ENCODE measurements around the gene RYR2.

Gene RYR2

GRCh38 chr1:237737448-237737847 is 695.5 kb downstream of the RYR2 start:
- no peak for FAIRE-seq
- TF ChIP-seq TAF1 (IDR thresholded peaks at IDR 0.05; ENCODE audit: borderline replicate concordance, low read depth, low read length) (no peak), POLR2A (IDR thresholded peaks at IDR 0.05; ENCODE audit: low read depth, low read length) (no peak), POLR2AphosphoS5 (IDR thresholded peaks at IDR 0.05; ENCODE audit: low read depth, low read length) (no peak)

GRCh38 chr1:237737938-237738610 is 696.1 kb downstream of the RYR2 start:
- FAIRE-seq (no peak), DNase-seq (ENCODE audit: insufficient read length) (no peak)
- TF ChIP-seq POLR2AphosphoS5 (IDR thresholded peaks at IDR 0.05; ENCODE audit: low read depth, low read length) (no peak), POLR2A (IDR thresholded peaks at IDR 0.05; ENCODE audit: low read depth, low read length) (no peak), TAF1 (IDR thresholded peaks at IDR 0.05; ENCODE audit: borderline replicate concordance, low read depth, low read length) (no peak)

More at GRCh38 chr1:237737448-237737847, 695.5 kb downstream of the RYR2 start:
- DNase-seq (ENCODE audit: insufficient read length): no peak

DNA sequence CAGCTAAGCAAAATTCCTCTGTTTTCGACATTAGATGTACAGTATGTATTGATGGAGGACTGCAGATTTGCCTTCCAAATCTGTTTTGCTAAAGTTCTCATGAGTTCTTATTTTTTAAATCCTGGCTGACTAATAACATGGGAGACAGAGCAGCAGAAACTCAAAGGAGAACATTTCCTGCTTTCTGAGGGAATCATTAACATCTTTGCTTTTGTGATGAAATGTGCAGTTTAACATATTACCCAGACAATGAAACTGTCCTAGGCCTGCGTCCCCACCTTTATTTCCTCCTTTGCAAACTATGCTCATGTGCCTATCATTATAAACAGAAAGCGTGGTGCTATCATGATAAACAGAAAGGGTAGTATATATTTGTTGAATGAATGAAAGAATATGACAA is 698.9 kb downstream of the RYR2 start:
- no peak for TF ChIP-seq TAF1 (IDR thresholded peaks at IDR 0.05; ENCODE audit: borderline replicate concordance, low read depth, low read length)
- no peak for TF ChIP-seq POLR2A (IDR thresholded peaks at IDR 0.05; ENCODE audit: low read depth, low read length)
- TF ChIP-seq POLR2AphosphoS5 (IDR thresholded peaks at IDR 0.05; ENCODE audit: low read depth, low read length): no peak
- FAIRE-seq: no peak
- no peak for DNase-seq (ENCODE audit: insufficient read length)

- no peak for TF ChIP-seq TAF1 (IDR thresholded peaks at IDR 0.05; ENCODE audit: borderline replicate concordance, low read depth, low read length)
- TF ChIP-seq POLR2A (IDR thresholded peaks at IDR 0.05; ENCODE audit: low read depth, low read length): no peak
- TF ChIP-seq POLR2AphosphoS5 (IDR thresholded peaks at IDR 0.05; ENCODE audit: low read depth, low read length): no peak
- DNase-seq (ENCODE audit: insufficient read length) (no peak), FAIRE-seq (no peak)
Observed at GRCh38 chr1:237745545-237745944, 703.6 kb downstream of the RYR2 start.

DNA sequence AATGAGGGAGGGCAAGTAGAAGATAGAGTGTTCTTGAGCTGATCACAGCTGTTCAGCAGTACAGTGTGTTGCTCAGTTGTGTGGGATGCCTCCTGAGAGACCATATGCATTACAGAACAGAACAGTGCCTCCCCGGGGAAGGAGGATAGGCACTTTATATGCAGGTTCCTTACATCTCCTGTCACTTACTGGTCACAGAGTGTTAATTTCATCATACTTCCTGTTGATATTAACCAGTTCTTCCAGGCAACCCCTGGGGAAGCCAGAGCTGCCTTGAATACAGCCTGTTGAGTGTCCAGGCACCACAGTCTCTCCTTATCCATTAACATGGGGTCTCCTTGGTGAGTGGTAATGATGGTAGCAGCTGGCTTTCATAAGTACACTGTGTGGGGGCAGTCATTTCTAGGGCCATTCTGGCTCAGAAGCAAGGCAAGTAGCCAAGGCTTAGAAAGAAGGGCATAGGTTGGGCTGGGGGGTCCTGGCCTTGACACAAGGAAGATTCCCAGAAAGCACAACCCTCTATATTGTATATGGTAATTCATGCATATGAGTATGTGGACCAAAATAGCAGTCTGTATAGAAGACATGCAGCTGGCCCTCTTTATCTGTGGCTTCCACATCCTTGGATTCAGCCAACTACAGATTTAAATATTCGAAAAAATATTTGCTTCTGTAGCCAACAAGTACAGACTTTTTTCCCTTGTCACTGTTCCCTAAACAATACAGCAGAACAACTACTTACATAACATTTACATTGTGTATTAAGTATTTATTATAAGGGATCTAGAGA is 706.4 kb downstream of the RYR2 start:
- DNase-seq (ENCODE audit: insufficient read length) (no peak), FAIRE-seq (no peak)
- TF ChIP-seq POLR2AphosphoS5 (IDR thresholded peaks at IDR 0.05; ENCODE audit: low read depth, low read length) (no peak), TAF1 (IDR thresholded peaks at IDR 0.05; ENCODE audit: borderline replicate concordance, low read depth, low read length) (no peak), POLR2A (IDR thresholded peaks at IDR 0.05; ENCODE audit: low read depth, low read length) (no peak)

GRCh38 chr1:237749122-237749521 is 707.1 kb downstream of the RYR2 start:
- DNase-seq (ENCODE audit: insufficient read length): no peak
- FAIRE-seq: no peak
- TF ChIP-seq TAF1 (IDR thresholded peaks at IDR 0.05; ENCODE audit: borderline replicate concordance, low read depth, low read length): no peak
- no peak for TF ChIP-seq POLR2A (IDR thresholded peaks at IDR 0.05; ENCODE audit: low read depth, low read length)
- TF ChIP-seq POLR2AphosphoS5 (IDR thresholded peaks at IDR 0.05; ENCODE audit: low read depth, low read length): no peak

- TF ChIP-seq POLR2AphosphoS5 (IDR thresholded peaks at IDR 0.05; ENCODE audit: low read depth, low read length): no peak
- no peak for TF ChIP-seq TAF1 (IDR thresholded peaks at IDR 0.05; ENCODE audit: borderline replicate concordance, low read depth, low read length)
- no peak for TF ChIP-seq POLR2A (IDR thresholded peaks at IDR 0.05; ENCODE audit: low read depth, low read length)
- FAIRE-seq (no peak), DNase-seq (ENCODE audit: insufficient read length) (no peak)
Observed at GRCh38 chr1:237751090-237751489, 709.1 kb downstream of the RYR2 start.

DNA sequence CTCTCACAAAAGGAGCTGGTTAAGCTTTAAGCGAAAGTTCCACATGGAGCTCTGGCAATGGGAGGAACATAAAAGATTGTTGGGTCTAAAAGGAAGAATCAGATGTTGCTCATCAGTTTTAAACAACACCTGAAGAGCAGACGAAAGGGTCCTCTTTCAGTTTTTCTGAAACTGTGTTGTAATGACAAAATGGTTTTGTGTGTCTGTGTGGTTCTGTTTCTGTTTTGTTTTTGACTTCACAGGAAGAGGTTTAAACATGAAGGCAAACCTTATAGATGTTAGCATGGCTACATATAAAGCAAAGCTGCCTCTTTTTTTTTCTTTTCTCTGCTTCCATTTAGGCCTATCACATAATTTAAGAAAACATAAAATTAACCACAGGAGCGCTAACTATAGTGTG is 712.6 kb downstream of the RYR2 start:
- no peak for DNase-seq (ENCODE audit: insufficient read length)
- no peak for TF ChIP-seq POLR2AphosphoS5 (IDR thresholded peaks at IDR 0.05; ENCODE audit: low read depth, low read length)
- TF ChIP-seq TAF1 (IDR thresholded peaks at IDR 0.05; ENCODE audit: borderline replicate concordance, low read depth, low read length): no peak
- TF ChIP-seq POLR2A (IDR thresholded peaks at IDR 0.05; ENCODE audit: low read depth, low read length): no peak
- FAIRE-seq: no peak

GRCh38 chr1:237756304-237756967 is 714.5 kb downstream of the RYR2 start:
- TF ChIP-seq TAF1 (IDR thresholded peaks at IDR 0.05; ENCODE audit: borderline replicate concordance, low read depth, low read length) (no peak), POLR2AphosphoS5 (IDR thresholded peaks at IDR 0.05; ENCODE audit: low read depth, low read length) (no peak), POLR2A (IDR thresholded peaks at IDR 0.05; ENCODE audit: low read depth, low read length) (no peak)
- no peak for DNase-seq (ENCODE audit: insufficient read length)
- FAIRE-seq: no peak

DNA sequence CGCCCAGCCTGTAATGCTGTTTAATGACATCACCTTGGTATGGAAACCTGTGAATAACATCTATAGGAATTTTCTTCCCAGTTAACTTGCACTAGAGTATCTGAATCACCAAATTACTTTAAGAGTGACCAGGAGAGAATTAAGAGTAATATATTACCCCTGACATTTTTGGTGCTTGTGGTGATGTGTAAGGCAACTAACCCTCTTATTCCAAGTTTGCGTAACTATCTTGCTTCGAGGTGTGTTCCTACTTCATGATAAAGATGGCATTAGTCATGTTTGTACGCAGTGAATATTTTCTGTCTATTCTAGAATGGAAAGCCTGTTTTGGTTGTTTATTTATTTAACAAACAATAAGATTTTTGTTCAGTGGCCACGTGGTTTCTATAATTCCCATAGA is 717.4 kb downstream of the RYR2 start:
- no peak for FAIRE-seq

DNA sequence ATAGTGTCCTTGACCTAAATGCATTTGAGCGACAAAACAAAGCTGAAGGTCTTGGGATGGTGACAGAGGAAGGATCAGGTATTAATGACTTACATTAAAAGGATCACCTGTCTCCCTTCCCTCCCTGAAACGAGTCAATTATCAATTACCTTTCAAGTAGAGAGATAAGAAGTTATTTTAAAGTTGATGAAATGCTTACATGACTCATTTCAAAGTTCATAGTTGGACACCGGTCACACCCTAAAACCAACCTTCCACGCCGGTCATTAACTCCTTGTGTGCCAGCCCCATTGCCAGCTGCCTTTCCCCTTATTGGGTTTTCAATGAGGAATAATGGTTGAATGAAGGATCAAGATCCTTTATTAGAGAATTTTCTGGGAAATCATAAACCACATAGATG is 719.0 kb downstream of the RYR2 start:
- DNase-seq (ENCODE audit: insufficient read length): no peak
- TF ChIP-seq POLR2AphosphoS5 (IDR thresholded peaks at IDR 0.05; ENCODE audit: low read depth, low read length) (no peak), TAF1 (IDR thresholded peaks at IDR 0.05; ENCODE audit: borderline replicate concordance, low read depth, low read length) (no peak), POLR2A (IDR thresholded peaks at IDR 0.05; ENCODE audit: low read depth, low read length) (no peak)
- FAIRE-seq: no peak

More for the DNA sequence above, 717.4 kb downstream of the RYR2 start:
- no peak for DNase-seq (ENCODE audit: insufficient read length)
- TF ChIP-seq POLR2A (IDR thresholded peaks at IDR 0.05; ENCODE audit: low read depth, low read length) (no peak), POLR2AphosphoS5 (IDR thresholded peaks at IDR 0.05; ENCODE audit: low read depth, low read length) (no peak)
